NT2/D1 (cell line): ENCODE measurements around the gene OTOP3.

Source experiments
- SUZ12 ChIP-seq: IDR thresholded peaks from 2 replicates; pipeline ENCODE4 v1.6.1; 2011; ENCODE audit not compliant: insufficient read length, insufficient read depth; ENCODE audit errors: extremely low read depth
- ZNF274 ChIP-seq: IDR thresholded peaks from 2 replicates; pipeline ENCODE4 v1.6.1; 2011; ENCODE audit warnings: mild to moderate bottlenecking, low read depth, low read length

DNA sequence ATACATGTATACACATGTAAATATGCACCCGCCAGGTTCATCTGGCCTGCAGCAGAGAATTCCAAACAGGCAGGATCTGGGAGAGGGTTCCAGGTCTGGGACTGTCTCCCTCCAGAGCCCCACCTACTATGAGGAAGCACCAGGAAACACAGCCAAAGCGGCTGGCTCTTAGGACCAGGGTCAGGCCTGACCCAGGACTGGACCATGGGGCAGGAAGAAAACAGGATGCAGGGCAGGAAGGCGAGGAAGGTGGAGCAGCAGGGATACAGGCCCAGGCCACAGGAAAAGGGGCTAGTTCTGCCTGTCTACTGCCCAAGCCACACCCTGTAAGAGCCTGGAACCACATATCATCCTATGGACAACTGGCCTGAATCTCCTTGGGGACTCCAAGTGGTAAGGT is 34.7 kb downstream of the OTOP3 start:
- no peak for TF ChIP-seq SUZ12
- no peak for TF ChIP-seq ZNF274
